GM12878 (cell line): ENCODE results near the gene GPI.

Experiments used
- CEBPB ChIP-seq, 2 experiments: fragments of 150-350 bp in 1 of 2; IDR thresholded peaks; 2 replicates each; pipeline ENCODE4 v1.6.1; 2012 to 2014; ENCODE audit warnings: low read depth in 2 of 2, low read length in 2 of 2, borderline replicate concordance in 1 of 2, inconsistent platforms in 1 of 2
- CREB1 ChIP-seq: IDR thresholded peaks from 2 replicates; pipeline ENCODE4 v1.6.1; 2012; ENCODE audit warnings: low read depth, mild to moderate bottlenecking, inconsistent platforms
- FOXM1 ChIP-seq: IDR thresholded peaks from 2 replicates; pipeline ENCODE4 v1.6.1; 2012; ENCODE audit warnings: low read depth, mild to moderate bottlenecking, inconsistent platforms, low read length, moderate library complexity
- HDGF ChIP-seq: fragments of 450-650 bp; IDR thresholded peaks from 2 replicates; pipeline ENCODE4 v1.6.1; 2016; ENCODE audit warnings: antibody characterized with exemption
- KLF5 ChIP-seq: fragments of 450-650 bp; IDR thresholded peaks from 2 replicates; pipeline ENCODE4 v1.6.1; 2014; ENCODE audit warnings: mild to moderate bottlenecking; ENCODE audit not compliant: partially characterized antibody
- MYB ChIP-seq: fragments of 150-350 bp; IDR thresholded peaks from 2 replicates; pipeline ENCODE4 v1.6.1; 2014; ENCODE audit warnings: mild to moderate bottlenecking, low read depth, low read length, borderline replicate concordance
- POLR2AphosphoS5 ChIP-seq: IDR thresholded peaks from 2 replicates; pipeline ENCODE4 v1.6.1; 2011; ENCODE audit warnings: mild to moderate bottlenecking, low read length, inconsistent platforms
- SMC3 ChIP-seq: IDR thresholded peaks from 2 replicates; pipeline ENCODE4 v1.6.1; 2011; ENCODE audit warnings: low read length, improper control_type of control experiment, borderline replicate concordance
- TARDBP ChIP-seq: IDR thresholded peaks from 2 replicates; pipeline ENCODE4 v1.6.1; 2016; ENCODE audit warnings: borderline replicate concordance
- ZNF24 ChIP-seq: fragments of 450-650 bp; IDR thresholded peaks from 2 replicates; pipeline ENCODE4 v1.6.1; 2017; ENCODE audit warnings: antibody characterized with exemption, mild to moderate bottlenecking
- ZSCAN29 ChIP-seq: fragments of 450-650 bp; IDR thresholded peaks from 2 replicates; pipeline ENCODE4 v1.6.1; 2017; ENCODE audit warnings: mild to moderate bottlenecking, moderate library complexity
- TF ChIP-seq, protein P1 (sequence below), 3 experiments: IDR thresholded peaks in 2 of 3; conservative IDR thresholded peaks in 1 of 3; 2 replicates each; pipeline ENCODE4 v1.5.1; 2011; ENCODE audit warnings: low read depth in 3 of 3, low read length in 3 of 3, mild to moderate bottlenecking in 3 of 3, control low read depth in 2 of 3, moderate library complexity in 2 of 3, inconsistent platforms in 1 of 3, mixed read lengths in 1 of 3; ENCODE audit not compliant: control insufficient read depth in 2 of 3, insufficient read depth in 1 of 3; ENCODE audit errors: extremely low read depth in 1 of 3
- TF ChIP-seq, protein P2 (sequence below): IDR thresholded peaks from 2 replicates; pipeline ENCODE4 v1.6.1; 2012; ENCODE audit warnings: low read depth, low read length, improper control_type of control experiment

DNA sequence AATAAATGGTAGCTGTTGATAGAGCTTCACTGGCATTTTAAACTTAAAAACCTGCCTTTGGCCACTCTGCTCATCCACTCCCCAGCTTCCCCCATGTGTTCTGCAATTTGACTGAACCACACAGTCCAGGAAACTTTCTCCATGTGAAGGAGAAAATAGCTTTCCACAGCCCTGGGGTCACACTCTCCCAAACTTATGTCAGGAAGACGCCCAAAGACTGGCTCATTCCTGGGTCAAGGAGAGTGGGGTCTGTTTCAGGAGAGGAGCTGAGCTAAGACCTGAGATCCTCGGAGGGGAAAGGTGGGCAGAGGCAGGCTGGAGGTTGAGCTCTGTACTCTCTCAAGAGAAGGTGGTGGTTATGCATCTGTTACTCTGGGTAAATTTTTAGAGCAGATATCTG lies 48.7 kb upstream of the GPI start:
- TF ChIP-seq POLR2AphosphoS5, result no peak
- TF ChIP-seq HDGF, result no peak
- no peak for TF ChIP-seq ZNF24
- TF ChIP-seq, protein P1, sequence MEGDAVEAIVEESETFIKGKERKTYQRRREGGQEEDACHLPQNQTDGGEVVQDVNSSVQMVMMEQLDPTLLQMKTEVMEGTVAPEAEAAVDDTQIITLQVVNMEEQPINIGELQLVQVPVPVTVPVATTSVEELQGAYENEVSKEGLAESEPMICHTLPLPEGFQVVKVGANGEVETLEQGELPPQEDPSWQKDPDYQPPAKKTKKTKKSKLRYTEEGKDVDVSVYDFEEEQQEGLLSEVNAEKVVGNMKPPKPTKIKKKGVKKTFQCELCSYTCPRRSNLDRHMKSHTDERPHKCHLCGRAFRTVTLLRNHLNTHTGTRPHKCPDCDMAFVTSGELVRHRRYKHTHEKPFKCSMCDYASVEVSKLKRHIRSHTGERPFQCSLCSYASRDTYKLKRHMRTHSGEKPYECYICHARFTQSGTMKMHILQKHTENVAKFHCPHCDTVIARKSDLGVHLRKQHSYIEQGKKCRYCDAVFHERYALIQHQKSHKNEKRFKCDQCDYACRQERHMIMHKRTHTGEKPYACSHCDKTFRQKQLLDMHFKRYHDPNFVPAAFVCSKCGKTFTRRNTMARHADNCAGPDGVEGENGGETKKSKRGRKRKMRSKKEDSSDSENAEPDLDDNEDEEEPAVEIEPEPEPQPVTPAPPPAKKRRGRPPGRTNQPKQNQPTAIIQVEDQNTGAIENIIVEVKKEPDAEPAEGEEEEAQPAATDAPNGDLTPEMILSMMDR (IDR thresholded peaks at IDR 0.05 in 2 of 3, conservative IDR thresholded peaks at IDR 0.05 in 1 of 3; ENCODE audit: control insufficient read depth in 2 of 3, extremely low read depth in 1 of 3, insufficient read depth in 1 of 3, low read depth in 3 of 3, low read length in 3 of 3), result no peak
- TF ChIP-seq TARDBP, result no peak
- TF ChIP-seq ZSCAN29, result no peak
- TF ChIP-seq CREB1, result no peak
- TF ChIP-seq MYB, result no peak
- TF ChIP-seq, protein P2, sequence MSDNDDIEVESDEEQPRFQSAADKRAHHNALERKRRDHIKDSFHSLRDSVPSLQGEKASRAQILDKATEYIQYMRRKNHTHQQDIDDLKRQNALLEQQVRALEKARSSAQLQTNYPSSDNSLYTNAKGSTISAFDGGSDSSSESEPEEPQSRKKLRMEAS, result no peak
- no peak for TF ChIP-seq SMC3
- TF ChIP-seq KLF5, result no peak
- no peak for TF ChIP-seq FOXM1
- no peak for TF ChIP-seq CEBPB (IDR thresholded peaks at IDR 0.05; ENCODE audit: borderline replicate concordance in 1 of 2, low read depth in 2 of 2, low read length in 2 of 2)
